Left ventricle myocardium superior (tissue), 1 donor: ENCODE results near the gene CARD14. TPM values are rescaled to one million over a fixed set of nuclear protein-coding genes. Genes with fewer than 3 reads are reported as not detected.

ENCODE experiments used
- ATAC-seq: fragments of 200-7000 bp; cut with Tn5 transposase; one replicate; pipeline ENCODE4 v1.9.1; 2020; ENCODE audit warnings: mild to moderate bottlenecking, moderate library complexity
- DNase-seq: peaks from one replicate; pipeline ENCODE4 v3.0.0-alpha.2; 2020
- intact Hi-C: fragments of 100-400 bp; cut with micrococcal nuclease; formaldehyde crosslinking; loops from one replicate; pipeline ENCODE4 v1.11.0; 2022
- total RNA-seq: library from RNA; stranded (reverse); fragmentation: NEBNext Ultra II Directional; extraction: Animal tissue kit (Norgen Biotek cat#: 25700); gene quantifications from one replicate; pipeline ENCODE4 v1.2.1, GENCODE V29; 2021
- donor health status: DM: no; HTN: yes; CAD: no; lungs with severe emphysema.

The CARD14 gene
- total RNA-seq, 1 donor from 2014 or later: not detected

DNA sequence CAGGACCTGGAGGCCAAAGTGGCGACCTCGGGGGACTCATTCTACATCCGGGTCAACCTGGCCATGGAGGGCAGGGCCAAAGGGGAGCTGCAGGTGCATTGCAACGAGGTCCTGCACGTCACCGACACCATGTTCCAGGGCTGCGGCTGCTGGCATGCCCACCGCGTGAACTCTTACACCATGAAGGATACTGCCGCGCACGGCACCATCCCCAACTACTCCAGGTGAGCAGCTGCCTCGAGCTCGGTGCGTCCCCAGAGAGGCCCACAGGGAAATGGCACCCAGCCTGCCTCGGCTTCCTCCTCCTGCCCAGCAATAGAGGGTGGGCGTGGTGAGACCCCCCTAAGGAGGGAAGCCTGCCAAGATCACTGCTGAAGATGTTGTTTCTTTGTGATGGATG lies 32.4 kb downstream of the CARD14 start:
- intact Hi-C loops: no loop called here
- no peak for ATAC-seq
- no peak for DNase-seq

DNA sequence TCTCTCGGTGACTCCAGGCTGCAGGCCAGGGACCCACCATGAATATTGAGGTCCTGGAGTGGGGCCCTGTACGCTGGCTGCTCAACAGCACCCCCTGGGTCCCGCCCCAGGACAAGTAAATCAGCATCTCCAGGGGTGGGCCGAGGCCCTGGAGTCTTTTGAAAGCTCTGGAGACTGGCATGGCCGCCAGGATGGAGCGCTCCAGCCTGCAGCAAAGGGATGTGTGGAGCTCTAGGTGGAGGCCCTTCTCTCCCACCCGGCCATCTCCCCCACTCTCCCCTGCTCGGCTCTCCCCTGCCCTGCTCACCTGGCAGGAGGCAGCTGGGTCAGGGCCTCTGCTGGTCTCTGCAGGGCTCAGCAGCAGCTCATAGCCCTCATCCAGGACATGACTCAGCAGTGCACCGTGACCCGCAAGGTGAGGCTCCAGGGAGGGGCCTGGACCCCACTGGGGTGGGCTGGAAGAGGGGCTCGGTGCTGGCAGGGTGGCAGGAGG lies 33.7 kb downstream of the CARD14 start:
- DNase-seq: no peak
- ATAC-seq: no peak
- intact Hi-C loops: no loop called here

DNA sequence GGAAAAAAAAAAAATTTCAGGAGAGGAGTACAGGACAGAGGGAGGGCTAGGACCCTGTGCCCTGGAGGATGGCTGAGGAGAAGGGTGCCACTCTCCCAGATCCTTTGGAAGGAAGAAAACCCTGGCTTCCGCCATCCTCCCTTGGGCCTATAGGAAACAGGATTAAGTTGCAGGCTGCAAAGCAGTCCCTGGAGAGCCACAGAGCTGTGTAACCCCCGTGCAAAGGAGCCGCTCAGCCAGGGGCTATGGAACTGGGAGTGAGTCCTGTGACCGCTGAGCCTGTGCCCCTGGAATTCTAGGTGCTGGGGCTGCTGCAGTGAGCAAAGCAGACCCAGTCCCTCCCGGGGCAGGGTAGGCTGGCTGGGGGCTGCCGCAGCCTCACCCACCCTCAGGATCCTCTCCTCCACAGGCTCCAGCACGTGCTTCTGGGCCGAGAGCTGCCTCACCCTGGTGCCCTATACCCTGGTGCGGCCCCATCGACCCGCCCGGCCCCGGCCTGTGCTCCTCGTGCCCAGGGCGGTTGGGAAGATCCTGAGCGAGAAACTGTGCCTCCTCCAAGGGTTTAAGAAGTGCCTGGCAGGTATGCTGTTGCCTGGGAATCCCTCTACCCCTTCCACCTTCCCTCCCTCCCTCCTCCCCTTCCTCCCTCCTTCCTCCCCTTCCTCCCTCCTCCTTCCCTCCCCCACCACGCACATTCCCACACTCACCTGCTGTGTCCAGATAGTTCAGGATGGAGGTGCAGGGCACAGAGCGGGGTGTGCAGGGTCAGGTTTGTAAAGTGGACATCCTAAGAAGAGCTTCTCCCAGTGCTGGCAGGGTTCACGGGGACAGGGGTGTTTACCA lies 35.0 kb downstream of the CARD14 start:
- no peak for ATAC-seq
- DNase-seq: no peak
- intact Hi-C loops: no loop called here

DNA sequence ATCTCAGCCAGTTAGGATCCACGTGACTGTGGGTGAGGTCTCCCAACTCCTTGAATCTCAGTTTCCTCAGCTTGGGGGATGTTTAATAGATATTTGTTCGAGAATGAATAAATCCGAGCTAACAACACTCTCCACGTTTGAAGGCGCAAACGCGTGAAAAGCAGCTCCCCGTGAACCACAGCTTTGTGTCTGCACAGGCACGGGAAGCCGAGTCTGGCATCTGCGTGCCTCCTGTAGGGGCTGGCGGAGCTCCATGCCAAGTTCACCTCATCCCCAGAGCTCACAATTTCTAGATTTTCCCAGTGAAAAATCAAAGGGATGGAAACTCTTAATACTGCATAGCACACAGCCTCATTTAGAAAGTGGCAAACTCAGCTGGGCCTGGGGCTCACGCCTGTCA lies 36.0 kb downstream of the CARD14 start:
- ATAC-seq: no peak
- intact Hi-C loops: no loop called here
- no peak for DNase-seq

DNA sequence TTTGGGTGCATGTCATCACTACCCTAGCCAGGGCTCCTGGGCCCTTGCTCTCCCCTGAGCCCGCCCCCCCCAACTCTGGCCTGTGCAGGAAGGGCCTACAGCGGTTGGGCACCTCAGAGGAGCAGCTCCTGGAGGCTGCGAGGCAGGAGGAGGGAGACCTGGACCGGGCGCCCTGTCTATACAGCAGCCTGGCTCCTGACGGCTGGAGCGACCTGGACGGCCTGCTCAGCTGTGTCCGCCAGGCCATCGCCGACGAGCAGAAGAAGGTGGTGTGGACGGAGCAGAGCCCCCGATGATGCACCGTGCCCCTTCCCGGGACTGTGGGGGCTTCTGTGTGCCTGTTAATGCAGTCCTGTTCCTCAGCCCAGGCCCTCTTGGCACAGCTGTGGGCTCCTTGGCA lies 38.2 kb downstream of the CARD14 start:
- ATAC-seq (no peak), DNase-seq (no peak)
- intact Hi-C loops: no loop called here

DNA sequence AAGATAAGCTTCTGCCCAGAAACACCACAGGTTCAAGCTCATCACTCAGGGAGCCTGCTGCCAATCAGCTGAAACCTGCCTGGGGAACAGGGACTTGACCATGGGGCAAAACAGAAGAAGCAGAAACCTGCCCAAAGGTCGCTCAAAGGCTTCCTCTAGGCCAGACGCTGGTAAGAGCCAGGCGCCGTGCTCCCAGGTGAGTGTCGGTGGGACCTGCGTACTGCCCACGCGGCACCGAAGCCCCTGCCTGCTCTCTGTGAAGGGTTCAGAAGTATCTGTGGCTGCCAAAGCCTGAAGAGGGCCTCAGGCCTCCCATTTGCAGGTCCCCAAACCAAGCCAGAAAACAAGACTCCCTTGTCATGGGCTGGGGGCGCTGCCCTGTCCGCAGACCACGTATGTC lies 39.9 kb downstream of the CARD14 start:
- no peak for ATAC-seq
- DNase-seq: no peak
- intact Hi-C loops: no loop called here

DNA sequence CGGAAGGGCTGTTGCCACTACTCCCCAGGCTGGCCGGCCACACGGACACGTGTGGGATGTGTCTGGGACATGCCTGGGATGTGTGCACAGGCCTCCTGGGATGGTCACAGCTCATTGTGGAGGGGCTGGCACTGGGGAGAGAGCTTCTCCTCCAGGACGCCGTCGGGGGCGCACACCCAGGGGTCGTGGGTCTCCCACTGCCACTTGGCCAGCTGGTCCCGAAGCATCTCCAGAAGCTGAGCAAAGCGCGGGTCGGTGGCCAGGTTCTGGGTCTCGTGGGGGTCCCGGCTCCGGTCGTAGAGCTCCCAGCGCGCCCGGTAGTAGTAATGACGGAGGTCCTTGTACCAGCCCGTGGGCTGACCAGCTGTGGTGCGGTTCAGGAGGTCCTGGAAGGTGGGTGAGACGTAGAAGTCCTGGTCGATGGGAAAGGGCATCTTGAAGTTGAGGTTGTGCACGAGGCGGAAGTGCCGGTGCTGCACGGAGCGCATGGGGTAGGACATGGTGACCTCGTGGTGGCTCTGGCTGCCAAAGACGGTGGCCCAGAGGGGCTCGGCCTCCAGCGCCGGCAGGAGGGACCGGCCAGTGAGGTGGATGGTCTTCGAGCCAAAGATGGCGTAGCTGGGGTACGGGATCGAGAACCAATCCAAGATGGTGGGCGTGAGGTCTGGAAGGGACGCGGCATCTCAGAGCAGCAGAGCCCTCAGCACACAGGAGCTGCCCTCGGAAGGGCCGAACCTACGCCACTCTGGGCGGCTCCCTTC lies 40.7 kb downstream of the CARD14 start:
- DNase-seq (no peak), ATAC-seq (no peak)
- intact Hi-C loops: no loop called here

DNA sequence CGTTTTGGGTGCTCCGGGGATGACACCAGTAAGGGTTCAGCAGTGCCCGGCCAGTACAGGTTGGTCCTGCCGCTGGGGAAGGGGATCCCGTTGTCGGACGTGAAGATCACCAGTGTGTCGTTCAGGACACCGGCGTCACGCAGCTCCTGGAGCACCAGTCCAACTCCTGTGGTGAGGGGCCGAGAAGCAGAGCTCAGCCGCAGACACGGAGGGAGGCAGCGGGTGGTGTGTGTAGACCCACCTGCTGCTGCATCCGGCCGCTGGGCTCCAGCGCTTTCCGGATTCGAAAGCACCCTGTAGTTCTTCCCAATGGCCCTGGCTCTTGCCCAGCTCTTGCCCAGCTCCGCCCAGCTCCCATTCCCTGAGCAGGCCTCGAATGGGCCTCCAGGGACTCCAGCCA lies 42.3 kb downstream of the CARD14 start:
- intact Hi-C loops: no loop called here
- no peak for ATAC-seq

DNA sequence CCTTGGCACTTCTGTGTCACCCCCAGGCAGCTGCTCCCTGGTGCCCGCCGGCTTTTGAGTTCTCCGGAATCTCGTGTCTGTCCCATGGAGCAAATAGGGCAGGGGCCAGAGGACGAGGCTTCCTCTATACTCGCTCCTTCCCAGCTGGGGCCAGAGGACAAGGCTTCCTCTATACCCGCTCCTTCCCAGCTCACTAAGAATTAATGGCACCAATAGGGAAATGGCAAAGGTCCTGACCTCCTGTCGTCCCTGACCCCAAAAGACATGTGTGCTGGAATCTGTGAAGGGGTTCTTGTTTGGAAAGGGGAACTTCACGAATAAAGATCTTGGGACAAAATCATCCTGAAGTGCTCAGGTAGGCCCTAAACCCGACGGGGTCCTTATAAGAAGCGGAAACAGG lies 42.7 kb downstream of the CARD14 start:
- DNase-seq (no peak), ATAC-seq (no peak)
- intact Hi-C loops: no loop called here

More for the DNA sequence above, 42.3 kb downstream of the CARD14 start:
- no peak for DNase-seq

DNA sequence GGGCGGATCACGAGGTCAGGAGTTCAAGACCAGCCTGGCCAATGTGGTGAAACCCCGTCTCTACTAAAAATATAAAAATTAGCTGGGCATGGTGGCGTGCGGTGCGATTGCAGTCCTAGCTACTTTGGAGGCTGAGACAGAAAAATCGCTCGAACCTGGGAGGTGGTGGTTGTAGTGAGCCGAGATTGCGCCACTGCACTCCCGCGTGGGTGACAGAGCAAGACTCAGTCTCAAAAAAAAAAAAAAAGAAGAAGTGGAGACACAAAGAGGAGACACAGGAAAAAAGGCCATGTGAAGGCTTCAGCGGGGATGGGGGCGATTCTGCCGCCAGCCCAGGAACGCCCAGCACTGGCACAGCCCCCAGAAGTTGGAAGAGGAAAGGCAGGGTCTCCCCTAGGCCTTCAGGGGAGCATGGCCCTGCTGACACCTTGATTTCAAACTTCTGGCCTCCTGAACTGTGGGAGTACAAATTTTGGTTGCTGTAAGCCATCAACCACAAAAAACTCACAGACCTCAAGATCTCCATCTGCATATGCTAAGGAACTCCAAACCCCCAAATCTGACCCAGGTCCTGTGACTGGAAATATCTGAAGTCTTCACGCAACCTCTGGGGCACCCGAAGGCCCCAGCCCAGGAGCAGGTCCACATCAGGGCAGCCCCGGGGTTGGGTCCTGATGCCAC lies 43.3 kb downstream of the CARD14 start:
- intact Hi-C loops: no loop called here
- DNase-seq: peak; percentile 51
- ATAC-seq: no peak

DNA sequence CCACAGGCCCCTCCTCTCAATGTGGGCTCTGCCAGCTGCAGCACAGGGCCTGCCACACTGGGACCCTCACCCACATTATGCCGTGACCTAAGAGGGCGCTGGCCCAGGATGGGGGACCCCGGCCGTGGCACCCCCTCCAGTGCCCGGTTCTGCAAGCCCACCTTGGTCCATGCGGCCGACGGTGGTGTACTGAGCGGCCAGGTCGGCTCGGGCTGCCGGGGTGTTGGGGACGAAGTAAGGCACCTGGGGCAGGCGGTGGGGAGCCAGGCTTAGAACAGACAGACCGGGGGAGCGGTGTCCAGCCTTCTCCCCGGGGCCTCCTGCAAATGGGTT lies 43.8 kb downstream of the CARD14 start:
- ATAC-seq (no peak), DNase-seq (no peak)
- intact Hi-C loops: no loop called here

DNA sequence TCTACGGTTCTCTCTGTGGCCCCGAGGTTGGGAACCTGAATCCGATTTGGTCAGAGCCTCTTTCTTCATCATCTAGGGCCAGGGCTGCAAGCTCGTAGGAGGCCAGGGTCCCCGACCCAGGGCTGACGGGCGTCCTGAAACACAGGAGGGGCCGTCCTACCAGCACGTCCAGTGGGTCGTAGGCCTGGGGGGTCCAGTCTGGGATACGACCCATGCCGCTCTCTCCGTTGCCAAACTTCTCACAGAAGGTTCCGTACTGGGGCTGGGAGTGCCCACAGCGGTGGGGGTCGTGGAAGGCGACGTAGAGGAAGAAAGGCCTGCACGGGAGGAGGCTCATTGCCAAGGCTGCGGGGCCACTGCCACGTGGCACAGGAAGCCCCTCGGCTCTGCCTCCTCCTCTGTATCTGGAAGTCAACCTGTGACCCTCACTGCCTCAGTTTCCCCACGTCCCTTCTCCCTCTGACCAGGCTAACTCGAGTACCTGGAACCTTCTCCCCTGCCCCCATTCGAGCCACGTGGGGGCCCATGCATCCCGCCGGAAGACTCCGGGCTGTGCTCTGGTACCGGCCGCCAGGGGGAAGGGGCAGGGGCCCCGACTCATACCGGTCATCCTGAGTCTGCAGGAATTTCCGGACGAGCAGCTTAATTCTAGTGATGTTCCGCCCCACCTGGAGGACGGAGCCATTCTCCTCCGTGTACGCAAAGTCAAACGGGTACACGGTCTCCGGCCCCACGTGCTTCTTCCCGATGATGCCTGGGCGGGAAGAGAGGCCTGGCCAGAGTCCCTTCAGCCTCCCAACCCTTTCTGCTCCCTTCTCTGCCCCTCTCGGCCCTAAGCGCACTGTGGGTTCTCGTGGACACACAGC lies 44.4 kb downstream of the CARD14 start:
- ATAC-seq: no peak
- intact Hi-C loops: no loop called here
- DNase-seq: peak; percentile 21

DNA sequence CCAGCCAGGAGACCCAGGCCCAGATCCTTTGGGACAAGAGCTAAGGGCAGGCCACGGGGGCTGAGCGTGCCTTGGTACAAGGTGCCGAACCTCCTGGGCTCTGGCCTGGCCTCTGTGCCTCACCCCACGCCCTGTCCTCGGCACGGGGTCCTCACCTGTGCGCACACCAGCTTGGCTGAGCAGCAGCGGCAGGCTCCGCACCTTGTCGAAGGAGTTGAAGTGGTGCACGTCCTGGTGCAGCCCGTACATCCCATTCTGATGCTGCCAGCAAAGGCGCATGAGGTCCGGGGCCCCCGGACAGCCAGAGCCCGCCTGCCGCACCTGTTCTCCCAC lies 45.0 kb downstream of the CARD14 start:
- intact Hi-C loops: no loop called here
- DNase-seq (no peak), ATAC-seq (no peak)

DNA sequence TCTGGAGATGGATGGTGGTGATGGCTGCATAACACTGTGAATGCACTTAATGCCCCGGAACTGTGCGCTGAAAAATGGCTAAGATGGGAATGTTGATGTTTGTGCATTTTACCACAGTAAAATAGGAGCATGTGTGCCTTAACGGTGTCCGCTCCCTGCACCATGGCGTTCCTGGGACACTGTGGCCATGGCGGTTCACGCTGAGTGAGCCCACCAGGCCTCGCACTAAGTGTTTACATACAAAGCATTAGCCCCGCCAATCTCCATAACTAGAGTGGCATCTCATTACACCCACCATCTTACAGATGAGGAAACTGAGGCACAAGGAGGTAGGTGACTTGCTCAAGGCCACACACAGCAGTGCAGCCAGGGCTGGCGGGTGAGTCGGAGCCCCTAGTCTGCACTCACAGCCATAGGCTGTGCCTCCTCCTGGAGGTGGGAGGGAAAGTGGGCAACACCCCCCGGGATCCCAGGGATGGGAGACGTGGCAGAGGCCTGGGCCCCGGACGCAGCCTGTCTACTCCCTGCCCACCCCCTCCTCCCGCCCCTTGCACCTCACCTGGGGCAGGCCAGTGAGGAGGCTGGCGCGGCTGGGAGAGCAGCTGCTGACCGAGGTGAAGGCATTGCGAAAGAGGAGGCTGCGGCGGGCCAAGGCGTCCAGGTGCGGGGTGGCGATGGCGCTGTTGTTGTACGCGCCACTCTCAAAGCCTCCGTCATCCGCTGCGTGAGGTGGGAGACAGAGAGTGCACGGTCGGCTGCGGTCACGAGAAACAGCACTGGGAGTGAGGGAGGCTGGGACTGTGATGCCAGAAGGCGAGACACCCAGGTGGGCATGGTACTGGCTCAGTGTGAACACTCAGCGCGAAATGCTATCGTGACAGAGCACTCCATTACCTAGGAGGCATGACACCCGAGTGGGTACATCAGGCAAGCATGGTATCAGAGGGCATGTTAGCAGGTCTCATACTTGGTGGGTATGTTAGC lies 46.9 kb downstream of the CARD14 start:
- DNase-seq: peak; percentile 22
- ATAC-seq: no peak
- intact Hi-C loops: no loop called here

DNA sequence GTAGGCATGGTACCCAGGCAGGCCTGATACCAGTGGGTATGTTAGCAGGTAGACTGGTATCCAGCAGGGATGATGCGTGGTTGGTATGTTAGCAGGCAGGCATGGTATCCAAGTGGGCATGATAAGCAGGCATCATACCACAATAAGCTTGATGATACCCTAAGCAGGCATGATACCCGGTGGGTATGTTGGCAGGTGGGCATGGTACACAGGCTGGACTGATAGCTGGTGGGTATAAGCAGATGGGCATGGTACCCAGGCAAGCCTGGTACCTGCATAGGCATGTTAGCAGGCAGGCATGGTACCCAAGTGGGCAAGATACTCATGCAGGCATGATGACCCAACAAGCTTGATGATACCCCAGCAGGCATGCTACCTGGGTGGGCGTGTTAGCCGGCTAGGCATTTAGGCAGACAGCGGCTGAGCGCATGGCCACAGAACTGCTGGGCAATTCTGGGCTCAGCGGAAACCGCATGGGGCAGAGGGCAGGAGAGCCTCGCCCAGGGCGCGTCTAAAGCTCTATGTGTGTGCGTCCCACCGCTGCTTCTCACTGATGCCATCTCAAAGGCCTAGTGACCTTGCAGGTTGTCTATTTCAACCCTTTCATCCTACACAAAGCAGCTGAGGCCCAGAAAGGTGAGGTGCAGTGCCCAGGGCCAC lies 48.0 kb downstream of the CARD14 start:
- ATAC-seq (no peak), DNase-seq (peak; percentile 15)
- intact Hi-C loops: no loop called here

DNA sequence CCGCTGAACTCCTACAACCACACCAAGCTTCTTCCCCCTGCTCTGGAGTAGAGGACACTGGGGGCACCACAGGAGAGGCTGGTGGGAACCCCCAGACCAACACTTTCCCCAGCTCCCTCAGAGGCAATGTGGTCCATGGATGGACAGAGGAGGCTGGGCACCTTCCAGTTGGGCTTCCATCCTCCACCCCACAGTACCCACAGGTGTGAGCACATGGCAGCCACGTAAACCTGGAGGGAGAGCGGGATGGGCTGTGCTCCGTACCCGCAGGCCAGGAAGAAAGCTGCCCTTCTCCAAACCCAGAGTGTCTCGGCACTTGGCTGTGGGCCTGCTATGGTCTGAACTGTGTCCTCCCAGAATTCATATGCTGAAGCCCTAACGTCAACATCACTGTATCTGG lies 48.6 kb downstream of the CARD14 start:
- DNase-seq (peak; percentile 9), ATAC-seq (no peak)
- intact Hi-C loops: no loop called here

DNA sequence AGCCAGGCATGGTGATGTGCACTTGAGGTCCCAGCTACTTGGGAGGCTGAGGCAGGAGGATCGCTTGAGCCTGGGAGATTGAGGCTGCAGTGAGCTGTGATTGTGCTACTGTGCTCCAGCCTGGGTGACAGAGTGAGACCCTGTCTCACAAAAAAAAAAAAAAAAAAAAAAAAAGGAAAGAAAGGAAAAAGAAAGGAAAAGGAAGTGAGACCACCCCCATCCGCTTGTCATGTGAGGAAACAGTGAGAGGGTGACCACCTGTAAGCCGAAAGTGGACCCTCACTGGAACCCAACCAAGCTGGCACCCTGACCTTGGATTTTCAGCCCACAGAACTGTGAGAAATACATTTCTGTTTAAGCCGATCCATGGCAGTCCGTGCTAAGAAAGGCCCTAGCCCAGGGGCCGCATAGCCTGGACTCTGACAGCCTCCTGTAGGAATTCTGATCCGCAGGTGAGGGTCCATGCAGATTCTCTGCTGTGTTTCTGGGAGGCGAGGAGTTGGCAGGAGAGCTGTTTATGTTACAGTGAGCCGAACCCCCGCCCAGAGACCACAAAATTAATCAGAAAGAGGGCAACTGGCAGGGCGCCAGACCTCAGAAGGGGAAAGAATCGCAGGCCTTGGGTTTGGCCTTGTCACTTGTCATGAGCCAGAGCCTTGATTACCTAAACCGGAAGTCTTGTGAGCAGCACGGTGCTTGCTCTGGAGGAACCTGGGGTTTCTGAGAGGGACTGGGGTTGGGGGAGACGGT lies 49.4 kb downstream of the CARD14 start:
- ATAC-seq: peak; percentile 54
- intact Hi-C loops: no loop called here
- peak; percentile 80 for DNase-seq
